ENCODE data around the gene EMC8. TPM values are rescaled to one million over a fixed set of nuclear protein-coding genes. Genes with fewer than 3 reads are reported as not detected.

Gene EMC8
- total RNA-seq, 1 experiment from 2014 or later, result 62.7 TPM

DNA sequence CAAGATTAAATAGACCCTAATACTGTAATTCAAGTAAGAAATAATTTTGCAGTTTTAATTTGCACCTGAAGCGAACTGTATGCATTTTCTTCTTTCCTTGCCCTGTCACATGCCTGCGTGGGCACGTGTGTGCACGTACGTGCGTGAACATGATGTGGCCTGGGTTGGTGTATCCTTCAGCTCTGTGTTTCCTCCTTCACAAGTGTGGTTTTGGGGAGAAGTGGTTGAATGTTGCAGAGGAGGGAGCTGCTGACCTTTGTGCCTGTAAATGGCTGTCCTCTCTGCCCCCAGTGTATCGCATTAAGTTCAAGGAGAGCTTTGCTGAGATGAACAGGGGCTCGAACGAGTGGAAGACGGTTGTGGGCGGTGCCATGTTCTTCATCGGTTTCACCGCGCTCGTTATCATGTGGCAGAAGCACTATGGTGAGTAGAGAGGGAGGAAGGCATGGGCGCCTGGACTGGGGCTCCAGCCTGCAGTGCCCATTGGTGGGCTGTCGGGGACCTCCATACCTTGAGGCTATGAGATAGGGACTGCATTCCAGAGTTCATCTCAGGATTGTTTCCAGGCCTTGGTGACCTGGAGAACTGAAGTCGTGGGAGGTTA lies 6.2 kb upstream of the EMC8 start:
- H3K27me3 ChIP-seq (replicated peaks; ENCODE audit: insufficient read depth, low read depth, low read length, poor library complexity), result no peaks in the 10 kb centered on the region
- H3K27ac ChIP-seq (ENCODE audit: low read depth, low read length, poor library complexity, severe bottlenecking), result no peak overlapping the region
- no peaks in the 10 kb centered on the region for H3K4me1 ChIP-seq (ENCODE audit: insufficient read depth, low read length, poor library complexity, severe bottlenecking)
- peaks cover 62% of the 10 kb centered on the region for H3K36me3 ChIP-seq (ENCODE audit: insufficient read depth, low read length, poor library complexity, severe bottlenecking)
- H3K9me3 ChIP-seq (ENCODE audit: low read depth, low read length, poor library complexity, severe bottlenecking), result no peaks in the 10 kb centered on the region
- POLR2A ChIA-PET (ENCODE audit: low non-redundant PET), result no interaction called here
- no peak for DNase-seq (ENCODE audit: low spot score)
- no TSS peak for BruUV-seq (replicated peaks)
- CTCF ChIA-PET, result no interaction called here
- no peak for TF ChIP-seq EZH2 (IDR thresholded peaks at IDR 0.05; ENCODE audit: borderline replicate concordance, low read depth, low read length, poor library complexity, severe bottlenecking)
- TF ChIP-seq, protein P1, sequence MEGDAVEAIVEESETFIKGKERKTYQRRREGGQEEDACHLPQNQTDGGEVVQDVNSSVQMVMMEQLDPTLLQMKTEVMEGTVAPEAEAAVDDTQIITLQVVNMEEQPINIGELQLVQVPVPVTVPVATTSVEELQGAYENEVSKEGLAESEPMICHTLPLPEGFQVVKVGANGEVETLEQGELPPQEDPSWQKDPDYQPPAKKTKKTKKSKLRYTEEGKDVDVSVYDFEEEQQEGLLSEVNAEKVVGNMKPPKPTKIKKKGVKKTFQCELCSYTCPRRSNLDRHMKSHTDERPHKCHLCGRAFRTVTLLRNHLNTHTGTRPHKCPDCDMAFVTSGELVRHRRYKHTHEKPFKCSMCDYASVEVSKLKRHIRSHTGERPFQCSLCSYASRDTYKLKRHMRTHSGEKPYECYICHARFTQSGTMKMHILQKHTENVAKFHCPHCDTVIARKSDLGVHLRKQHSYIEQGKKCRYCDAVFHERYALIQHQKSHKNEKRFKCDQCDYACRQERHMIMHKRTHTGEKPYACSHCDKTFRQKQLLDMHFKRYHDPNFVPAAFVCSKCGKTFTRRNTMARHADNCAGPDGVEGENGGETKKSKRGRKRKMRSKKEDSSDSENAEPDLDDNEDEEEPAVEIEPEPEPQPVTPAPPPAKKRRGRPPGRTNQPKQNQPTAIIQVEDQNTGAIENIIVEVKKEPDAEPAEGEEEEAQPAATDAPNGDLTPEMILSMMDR (conservative IDR thresholded peaks at IDR 0.05; ENCODE audit: low read depth, low read length), result no peak
- H3K4me3 ChIP-seq (ENCODE audit: low read depth, low read length, poor library complexity, severe bottlenecking), result no peak overlapping the region
- intact Hi-C loops (cut with micrococcal nuclease; ENCODE audit: unreplicated experiment), result no loop called here

DNA sequence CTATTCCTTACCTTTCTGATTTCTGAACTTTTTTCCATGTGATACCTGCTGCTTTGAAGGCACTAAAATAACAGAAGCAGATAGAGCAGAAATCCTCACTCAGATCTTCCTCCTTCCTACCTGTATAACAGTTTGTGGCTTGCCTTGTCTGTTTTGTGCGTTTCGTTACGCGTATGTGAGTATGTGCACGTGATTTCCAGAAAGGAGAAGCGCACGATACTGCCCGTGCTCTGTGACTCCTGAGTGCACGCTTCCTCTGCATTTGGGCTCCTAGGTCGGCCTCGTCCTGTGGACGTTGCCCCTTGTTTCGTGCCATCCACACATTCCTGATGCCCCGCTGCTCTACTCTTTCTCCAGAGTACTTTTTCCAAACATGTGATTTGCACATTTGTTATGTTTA lies 4.2 kb upstream of the EMC8 start:
- ChIA-PET CTCF (no interaction called here), POLR2A (ENCODE audit: low non-redundant PET) (no interaction called here)
- intact Hi-C loops (cut with micrococcal nuclease; ENCODE audit: unreplicated experiment), result no loop called here
- Histone ChIP-seq H3K27me3 (replicated peaks; ENCODE audit: insufficient read depth, low read depth, low read length, poor library complexity) (no peaks in the 10 kb centered on the region), H3K9me3 (ENCODE audit: low read depth, low read length, poor library complexity, severe bottlenecking) (no peaks in the 10 kb centered on the region), H3K27ac (ENCODE audit: low read depth, low read length, poor library complexity, severe bottlenecking) (no peak overlapping the region), H3K4me1 (ENCODE audit: insufficient read depth, low read length, poor library complexity, severe bottlenecking) (no peaks in the 10 kb centered on the region), H3K4me3 (ENCODE audit: low read depth, low read length, poor library complexity, severe bottlenecking) (no peak overlapping the region), H3K36me3 (ENCODE audit: insufficient read depth, low read length, poor library complexity, severe bottlenecking) (peaks cover 62% of the 10 kb centered on the region)
- no peak for TF ChIP-seq EZH2 (IDR thresholded peaks at IDR 0.05; ENCODE audit: borderline replicate concordance, low read depth, low read length, poor library complexity, severe bottlenecking)
- TF ChIP-seq, protein P1 (conservative IDR thresholded peaks at IDR 0.05; ENCODE audit: low read depth, low read length), result no peak
- BruUV-seq (replicated peaks), result no TSS peak
- DNase-seq (ENCODE audit: low spot score), result no peak

DNA sequence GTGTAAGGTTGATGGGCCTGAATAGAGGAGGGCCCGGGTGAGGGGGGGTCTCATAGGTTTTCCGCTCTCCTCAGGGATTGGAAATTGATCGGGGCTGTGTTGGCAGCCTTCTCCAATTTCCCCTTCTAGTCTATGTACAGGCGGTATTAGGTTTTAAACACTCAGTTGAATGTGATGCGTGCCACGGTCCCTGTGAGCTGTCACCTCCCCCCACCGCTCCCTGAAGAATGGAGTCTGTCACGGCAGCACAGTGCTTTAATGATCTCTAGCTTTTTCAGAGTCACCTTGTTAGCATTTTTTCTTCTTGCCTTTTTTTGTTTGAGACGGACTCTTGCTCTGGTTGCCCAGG lies 951 bp upstream of the EMC8 start:
- Histone ChIP-seq H3K4me1 (ENCODE audit: insufficient read depth, low read length, poor library complexity, severe bottlenecking) (peaks cover 9% of the 10 kb centered on the region), H3K4me3 (ENCODE audit: low read depth, low read length, poor library complexity, severe bottlenecking) (peak overlapping the region; percentile 100), H3K27ac (ENCODE audit: low read depth, low read length, poor library complexity, severe bottlenecking) (peak overlapping the region; percentile 96), H3K36me3 (ENCODE audit: insufficient read depth, low read length, poor library complexity, severe bottlenecking) (peaks cover 55% of the 10 kb centered on the region), H3K9me3 (ENCODE audit: low read depth, low read length, poor library complexity, severe bottlenecking) (no peaks in the 10 kb centered on the region), H3K27me3 (replicated peaks; ENCODE audit: insufficient read depth, low read depth, low read length, poor library complexity) (no peaks in the 10 kb centered on the region)
- CTCF ChIA-PET, result no interaction called here
- BruUV-seq (replicated peaks), result no TSS peak
- no peak for DNase-seq (ENCODE audit: low spot score)
- POLR2A ChIA-PET (ENCODE audit: low non-redundant PET), result interaction anchor here (0.7 kb wide), 1 partner anchor 109 kb away, joined by 4 read pairs; no protein-coding TSS in a partner anchor
- intact Hi-C loops (cut with micrococcal nuclease; ENCODE audit: unreplicated experiment), result no loop called here
- no peak for TF ChIP-seq EZH2 (IDR thresholded peaks at IDR 0.05; ENCODE audit: borderline replicate concordance, low read depth, low read length, poor library complexity, severe bottlenecking)
- TF ChIP-seq, protein P1 (conservative IDR thresholded peaks at IDR 0.05; ENCODE audit: low read depth, low read length), result no peak
